ENCODE data around the gene FPR1.

Gene FPR1

GRCh38 chr19:51703575-51704515 lies 47.8 kb downstream of the FPR1 start:
- peak; percentile 7 for DNase-seq

GRCh38 chr19:51702825-51703574 lies 48.7 kb downstream of the FPR1 start:
- DNase-seq, result no peak

- no peak for DNase-seq
Observed at GRCh38 chr19:51702103-51702824, 49.4 kb downstream of the FPR1 start.

- DNase-seq, result no peak
Observed at GRCh38 chr19:51701468-51702100, 50.1 kb downstream of the FPR1 start.

- DNase-seq, result no peak
Observed at GRCh38 chr19:51699170-51699569, 52.5 kb downstream of the FPR1 start.

- DNase-seq, result no peak
Observed at GRCh38 chr19:51698296-51698695, 53.4 kb downstream of the FPR1 start.

- no peak for DNase-seq
Observed at GRCh38 chr19:51697169-51697776, 54.4 kb downstream of the FPR1 start.

- DNase-seq, result no peak
Observed at GRCh38 chr19:51696606-51697005, 55.1 kb downstream of the FPR1 start.

All from SIG-M5 (cell line).